GM18867 (cell line): ENCODE measurements around the gene OR10H1.
"Not testable (repeated sequence)": the region's sequence is repeated elsewhere in the genome, so short reads cannot be mapped to it uniquely, and the experiment has no call there.

Experiments used
- ATAC-seq: cut with Tn5 transposase; IDR thresholded peaks from one replicate; pipeline ENCODE4 v1.9.1; 2021; ENCODE audit warnings: mild to moderate bottlenecking, moderate library complexity; ENCODE audit not compliant: unreplicated experiment

Gene OR10H1

GRCh38 chr19:15815306-15815705 lies at the start of gene OR10H1:
TSS of gene OR10H1 (minus strand) at chr19:15815664. CDS start at chr19:15808037, 7,627 bp downstream.
- ATAC-seq, result no peak

GRCh38 chr19:15864824-15865223 lies 49.4 kb upstream of the OR10H1 start:
- no peak for ATAC-seq

- no peak for ATAC-seq
Measured at GRCh38 chr19:15863272-15863671, 47.8 kb upstream of the OR10H1 start.

GRCh38 chr19:15862444-15862843 lies 47.0 kb upstream of the OR10H1 start:
- no peak for ATAC-seq

- ATAC-seq, result no peak
Measured at GRCh38 chr19:15860522-15860921, 45.1 kb upstream of the OR10H1 start.

GRCh38 chr19:15859187-15859586 lies 43.7 kb upstream of the OR10H1 start:
- no peak for ATAC-seq

GRCh38 chr19:15850385-15850784 lies 34.9 kb upstream of the OR10H1 start:
- no peak for ATAC-seq

- ATAC-seq, result no peak
Measured at GRCh38 chr19:15846923-15847322, 31.5 kb upstream of the OR10H1 start.

GRCh38 chr19:15843894-15844222 lies 28.4 kb upstream of the OR10H1 start:
- not testable (repeated sequence) for ATAC-seq

GRCh38 chr19:15843203-15843893 lies 27.9 kb upstream of the OR10H1 start:
- no peak for ATAC-seq

GRCh38 chr19:15841875-15842569 lies 26.6 kb upstream of the OR10H1 start:
- no peak for ATAC-seq

- no peak for ATAC-seq
Measured at GRCh38 chr19:15840833-15841232, 25.4 kb upstream of the OR10H1 start.

GRCh38 chr19:15839888-15840287 lies 24.4 kb upstream of the OR10H1 start:
- ATAC-seq, result not testable (repeated sequence)

- no peak for ATAC-seq
Measured at GRCh38 chr19:15838351-15838750, 22.9 kb upstream of the OR10H1 start.

- ATAC-seq, result peak; percentile 5
Measured at GRCh38 chr19:15837221-15837731, 21.8 kb upstream of the OR10H1 start.

- ATAC-seq, result peak; percentile 97
Measured at GRCh38 chr19:15836330-15837220, 21.1 kb upstream of the OR10H1 start.

GRCh38 chr19:15835565-15836329 lies 20.3 kb upstream of the OR10H1 start:
- not testable (repeated sequence) for ATAC-seq

- not testable (repeated sequence) for ATAC-seq
Measured at GRCh38 chr19:15834232-15834631, 18.8 kb upstream of the OR10H1 start.

- ATAC-seq, result no peak
Measured at GRCh38 chr19:15831626-15832025, 16.2 kb upstream of the OR10H1 start.

- ATAC-seq, result no peak
Measured at GRCh38 chr19:15829786-15830185, 14.3 kb upstream of the OR10H1 start.

- ATAC-seq, result no peak
Measured at GRCh38 chr19:15829306-15829698, 13.8 kb upstream of the OR10H1 start.
